Tibial artery (tissue), 4 donors: ENCODE results near the gene ABHD14A.
A peak's percentile ranks its signal among the peaks of the same experiment; 100 is the strongest.

Source experiments
- DNase-seq, 2 donors: peaks; one replicate each; pipeline ENCODE4 v3.0.0-alpha.2; 2019
- H3K27ac ChIP-seq, 2 donors: fragments of 200-600 bp; sonication (generic) in 1 of 2; 1 replicate in 1 of 2; 2 replicates in 1 of 2; pipeline ENCODE4 v1.5.1; 2018 to 2019; ENCODE audit warnings: mild to moderate bottlenecking in 1 of 2
- H3K27me3 ChIP-seq, 2 donors: fragments of 200-600 bp; sonication (generic) in 1 of 2; one replicate each; pipeline versions ENCODE4 v1.5.1 to v1.6.0; 2016 to 2019
- H3K36me3 ChIP-seq, 3 donors: fragments of 200-600 bp; sonication (generic) in 2 of 3; one replicate each; pipeline ENCODE4 v1.5.1; 2016 to 2019; ENCODE audit warnings: mild to moderate bottlenecking in 2 of 3
- H3K4me1 ChIP-seq, 4 donors: fragments of 200-600 bp; sonication (generic) in 2 of 4; 1 replicate in 3 of 4; 2 replicates in 1 of 4; pipeline ENCODE4 v1.5.1; 2016 to 2019
- H3K4me3 ChIP-seq, 2 donors: fragments of 200-600 bp; sonication (generic) in 1 of 2; 1 replicate in 1 of 2; 2 replicates in 1 of 2; pipeline ENCODE4 v1.5.1; 2018 to 2019; ENCODE audit warnings: mild to moderate bottlenecking in 2 of 2
- H3K9me3 ChIP-seq, 3 donors: fragments of 200-600 bp; sonication (generic) in 1 of 3; one replicate each; pipeline ENCODE4 v1.5.1; 2016 to 2019
- CTCF ChIP-seq, 2 experiments: fragments of 200-600 bp in 1 of 2; fragments of 450-650 bp in 1 of 2; IDR thresholded peaks; one replicate each; pipeline ENCODE4 v1.5.1; 2017 to 2019; ENCODE audit warnings: antibody characterized with exemption in 2 of 2, mild to moderate bottlenecking in 1 of 2, moderate library complexity in 1 of 2
- intact Hi-C: fragments of 100-400 bp; cut with DNase I; formaldehyde crosslinking; loops from one replicate; pipeline ENCODE4 v1.15.0; 2023; ENCODE audit warnings: low total_unique reads

Gene ABHD14A

GRCh38 chr3:51966016-51966415, 8.8 kb upstream of the ABHD14A start:
- Histone ChIP-seq H3K27ac (peak overlapping the region; percentile 96 to 97), H3K4me3 (peak overlapping the region; percentile 75 to 76), H3K4me1 (peaks cover 0 to 53% (median 32%) of the 10 kb centered on the region in 4 donors), H3K27me3 (no peaks in the 10 kb centered on the region), H3K36me3 (peaks cover 0 to 5% (median under 1%) of the 10 kb centered on the region in 3 donors), H3K9me3 (no peaks in the 10 kb centered on the region)
- intact Hi-C loops = no loop called here
- no peak for TF ChIP-seq CTCF (IDR thresholded peaks at IDR 0.05)
- no peak for DNase-seq

GRCh38 chr3:51966486-51966885, 8.4 kb upstream of the ABHD14A start:
- H3K27ac ChIP-seq = peak overlapping the region; percentile 96 to 97
- peaks cover 0 to under 1% (median 0%) of the 10 kb centered on the region in 3 donors for H3K36me3 ChIP-seq
- intact Hi-C loops = no loop called here
- H3K9me3 ChIP-seq = no peaks in the 10 kb centered on the region
- no peak for TF ChIP-seq CTCF (IDR thresholded peaks at IDR 0.05)
- no peaks in the 10 kb centered on the region for H3K27me3 ChIP-seq
- peaks cover 0 to 53% (median 32%) of the 10 kb centered on the region in 4 donors for H3K4me1 ChIP-seq
- H3K4me3 ChIP-seq = peak overlapping the region; percentile 75 to 76
- no peak for DNase-seq

GRCh38 chr3:51966922-51967383, 7.9 kb upstream of the ABHD14A start:
- peak overlapping the region; percentile 96 to 97 for H3K27ac ChIP-seq
- H3K9me3 ChIP-seq = no peaks in the 10 kb centered on the region
- no peak for DNase-seq
- peaks cover 0 to 53% (median 32%) of the 10 kb centered on the region in 4 donors for H3K4me1 ChIP-seq
- no peaks in the 10 kb centered on the region for H3K36me3 ChIP-seq
- intact Hi-C loops = no loop called here
- TF ChIP-seq CTCF (IDR thresholded peaks at IDR 0.05) = no peak
- H3K27me3 ChIP-seq = no peaks in the 10 kb centered on the region
- peak overlapping the region; percentile 75 to 76 for H3K4me3 ChIP-seq

- peak; percentile 71 to 87 for DNase-seq
- Histone ChIP-seq H3K27me3 (no peaks in the 10 kb centered on the region), H3K27ac (peak within 1 kb of the TSS; percentile 96 to 97), H3K4me1 (peaks cover 0 to 50% (median 32%) of the 10 kb centered on the region in 4 donors), H3K36me3 (no peaks in the 10 kb centered on the region), H3K9me3 (no peaks in the 10 kb centered on the region), H3K4me3 (peak within 1 kb of the TSS; percentile 75 to 76)
- no peak for TF ChIP-seq CTCF (IDR thresholded peaks at IDR 0.05)
- intact Hi-C loops = no loop called here
Measured at GRCh38 chr3:51967384-51968169, 7.3 kb upstream of the ABHD14A start, which contains the start of gene PCBP4. Gene PCBP4, minus strand, starts transcription at chr3:51967454. Its CDS starts 6,214 bp downstream, at chr3:51961240.

- no peaks in the 10 kb centered on the region for H3K36me3 ChIP-seq
- H3K4me1 ChIP-seq = peaks cover 0 to 45% (median 34%) of the 10 kb centered on the region in 4 donors
- intact Hi-C loops = no loop called here
- H3K9me3 ChIP-seq = no peaks in the 10 kb centered on the region
- peak overlapping the region; percentile 75 to 76 for H3K4me3 ChIP-seq
- H3K27ac ChIP-seq = peak overlapping the region; percentile 96 to 97
- H3K27me3 ChIP-seq = no peaks in the 10 kb centered on the region
- TF ChIP-seq CTCF (IDR thresholded peaks at IDR 0.05) = no peak
- no peak for DNase-seq
Measured at GRCh38 chr3:51968170-51968775, 6.6 kb upstream of the ABHD14A start.
